HG03442 (cell line): ENCODE results near the gene GABARAPL2.
"Not testable (repeated sequence)": the region's sequence is repeated elsewhere in the genome, so short reads cannot be mapped to it uniquely, and the experiment has no call there.

ENCODE experiments used
- ATAC-seq: cut with Tn5 transposase; IDR thresholded peaks from one replicate; pipeline ENCODE4 v1.9.1; 2021; ENCODE audit warnings: mild to moderate bottlenecking, moderate library complexity; ENCODE audit not compliant: unreplicated experiment

The GABARAPL2 gene

DNA sequence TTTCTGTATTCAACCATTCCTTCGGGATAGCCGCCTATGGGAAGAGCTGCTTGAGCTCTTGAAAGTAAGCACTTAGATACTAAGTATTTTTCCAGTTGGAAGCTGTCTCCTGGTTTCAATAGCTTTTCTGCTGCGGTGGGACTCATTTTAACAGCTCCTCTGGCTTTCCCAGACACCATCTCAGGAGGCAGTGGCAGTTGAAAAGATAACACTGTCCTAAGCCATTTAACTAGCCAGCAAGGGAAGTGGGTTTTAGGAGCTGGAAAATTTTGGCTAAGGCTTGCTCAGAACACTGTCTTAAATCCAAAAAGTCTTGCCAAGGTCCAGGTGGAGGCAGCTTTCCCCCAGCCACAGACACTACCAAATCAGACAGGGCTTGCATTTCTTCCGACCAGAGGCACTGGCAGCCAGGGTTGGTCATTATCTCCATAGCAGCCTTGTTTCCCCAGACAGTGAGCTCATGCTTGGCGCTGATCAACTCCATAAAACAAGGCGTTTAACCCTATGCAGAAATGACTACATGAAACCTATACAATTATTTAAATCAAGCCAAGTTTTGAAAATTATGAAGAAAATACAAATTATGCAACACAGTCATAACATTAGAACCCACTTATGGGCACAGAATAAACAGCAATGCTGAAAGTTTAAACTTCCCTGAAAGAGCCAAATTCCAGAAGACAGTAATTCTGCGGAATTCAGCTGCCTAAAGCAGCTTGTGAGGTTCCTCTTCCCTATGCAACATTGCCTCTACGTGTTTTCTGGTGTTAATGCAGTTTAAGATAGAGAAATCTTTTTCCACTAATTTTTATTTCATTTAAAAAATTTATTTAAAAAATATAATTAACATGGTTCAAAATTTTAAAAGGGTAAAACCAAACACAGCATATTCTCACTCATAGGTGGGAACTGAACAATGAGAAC, 25.0 kb downstream of the GABARAPL2 start:
- no peak for ATAC-seq

DNA sequence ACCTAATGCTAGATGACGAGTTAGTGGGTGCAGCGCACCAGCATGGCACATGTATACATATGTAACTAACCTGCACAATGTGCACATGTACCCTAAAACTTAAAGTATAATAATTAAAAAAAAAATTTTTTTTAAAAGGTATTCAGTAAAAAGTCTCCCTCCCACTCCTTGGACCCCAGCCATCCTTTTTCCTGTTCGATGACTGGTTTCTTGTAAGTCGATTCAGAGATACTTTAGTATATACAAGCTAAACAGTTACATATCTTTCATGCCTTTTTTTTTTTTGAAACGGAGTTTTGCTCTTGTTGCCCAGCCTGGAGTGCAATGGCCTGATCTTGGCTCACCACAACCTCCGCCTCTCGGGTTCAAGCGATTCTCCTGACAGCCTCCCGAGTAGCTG, 25.7 kb downstream of the GABARAPL2 start:
- ATAC-seq, result not testable (repeated sequence)

DNA sequence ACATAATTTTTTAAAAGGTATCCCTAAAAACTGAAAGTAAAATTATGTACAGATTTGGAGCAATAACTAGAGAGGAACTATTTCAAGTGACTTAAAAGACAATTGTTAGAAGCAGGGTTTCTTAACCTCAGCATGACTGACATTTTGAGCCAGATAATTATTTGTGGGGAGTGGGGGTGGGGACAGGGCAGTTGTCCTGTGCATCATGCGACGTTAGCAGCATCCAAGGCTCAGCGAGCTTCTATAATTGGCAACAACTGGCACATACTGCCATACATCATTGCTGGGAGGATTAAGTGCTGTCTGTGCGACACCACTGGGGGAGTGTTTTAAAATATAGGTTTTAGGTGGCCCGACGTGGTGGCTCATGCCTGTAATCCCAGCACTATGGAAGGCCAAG, 27.1 kb downstream of the GABARAPL2 start:
- no peak for ATAC-seq

DNA sequence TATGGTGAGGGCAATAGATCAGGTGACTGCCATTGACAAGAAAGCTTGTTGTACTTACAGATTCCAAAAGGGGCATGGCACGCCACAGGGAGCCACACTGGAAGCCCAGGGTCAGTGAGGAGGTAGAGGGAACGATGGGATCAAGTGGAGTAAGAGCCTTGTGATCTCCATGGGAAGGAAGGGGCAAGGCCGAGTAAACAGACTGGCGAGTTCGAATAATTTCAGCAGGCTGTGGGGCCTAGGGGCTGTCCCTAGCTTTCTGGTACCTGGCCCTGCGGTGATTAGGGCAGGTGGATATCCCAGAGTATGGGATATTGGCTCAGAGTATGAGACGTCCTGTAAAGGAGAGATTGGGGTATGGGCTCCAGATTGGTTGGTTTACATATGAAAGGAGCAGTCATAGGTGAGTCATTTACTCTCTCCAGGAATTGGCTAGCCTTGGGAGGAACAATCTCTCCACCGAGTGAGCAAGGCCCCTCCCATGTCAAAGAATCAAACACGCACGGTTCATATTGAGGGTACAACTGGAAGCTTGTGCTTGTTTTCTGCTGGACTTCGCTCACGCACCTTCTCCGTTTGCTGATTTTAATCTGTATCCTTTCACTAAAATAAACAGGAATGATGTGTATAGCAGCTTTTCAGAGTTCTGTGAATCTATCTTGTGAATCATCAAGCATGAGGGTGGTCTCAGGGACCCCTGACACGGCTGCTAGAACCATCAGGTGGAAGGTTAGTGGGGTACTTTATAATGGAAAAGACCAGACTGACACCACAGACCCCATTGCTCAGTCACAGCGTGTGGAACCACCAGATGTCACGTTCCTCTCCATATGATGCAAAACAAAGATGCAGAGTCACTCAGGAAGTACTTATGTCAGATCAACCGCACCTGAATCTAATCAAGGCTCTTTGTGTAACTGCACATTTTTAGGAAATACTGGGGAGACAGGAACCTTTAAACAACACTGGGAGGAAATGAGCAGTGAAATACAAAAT, 27.9 kb downstream of the GABARAPL2 start:
- no peak for ATAC-seq

DNA sequence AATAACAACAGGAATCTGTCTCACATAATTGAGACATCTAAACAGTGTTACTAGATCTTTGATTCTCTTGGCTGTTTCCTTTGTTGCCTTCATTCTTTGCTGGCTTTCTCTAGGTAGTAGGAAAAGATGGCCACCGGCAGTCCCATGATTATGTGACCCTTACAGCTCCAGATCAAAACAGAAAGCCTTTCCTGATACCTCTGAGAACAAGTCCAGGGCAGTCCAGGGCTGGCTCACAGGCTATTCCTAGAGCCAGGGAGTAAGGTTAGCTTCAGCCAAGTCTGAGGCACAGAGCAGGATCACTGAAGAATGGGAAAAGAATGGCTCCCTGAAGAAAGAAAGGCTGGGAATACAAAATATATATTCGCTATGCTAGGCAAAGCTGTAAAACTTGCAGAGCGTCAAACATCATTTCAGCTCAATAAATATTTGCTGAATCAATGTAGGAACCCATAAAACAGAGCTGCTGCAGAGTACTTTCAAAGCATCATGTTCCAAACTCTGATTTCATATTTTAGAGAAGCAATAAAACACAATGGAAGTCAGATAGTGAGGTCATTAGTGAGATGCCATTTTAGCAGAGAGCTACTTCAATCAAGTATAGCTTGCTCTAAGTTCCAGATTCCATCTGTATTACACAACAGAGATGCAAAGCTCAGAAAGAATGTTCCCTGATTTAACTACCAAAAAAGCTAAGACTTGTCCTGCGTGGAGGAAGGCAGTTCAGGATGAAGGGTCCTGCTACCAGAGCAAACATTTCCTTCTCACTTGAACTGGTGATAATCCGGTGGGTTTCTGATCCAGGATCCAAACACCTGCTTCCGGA, 33.5 kb downstream of the GABARAPL2 start:
- no peak for ATAC-seq

DNA sequence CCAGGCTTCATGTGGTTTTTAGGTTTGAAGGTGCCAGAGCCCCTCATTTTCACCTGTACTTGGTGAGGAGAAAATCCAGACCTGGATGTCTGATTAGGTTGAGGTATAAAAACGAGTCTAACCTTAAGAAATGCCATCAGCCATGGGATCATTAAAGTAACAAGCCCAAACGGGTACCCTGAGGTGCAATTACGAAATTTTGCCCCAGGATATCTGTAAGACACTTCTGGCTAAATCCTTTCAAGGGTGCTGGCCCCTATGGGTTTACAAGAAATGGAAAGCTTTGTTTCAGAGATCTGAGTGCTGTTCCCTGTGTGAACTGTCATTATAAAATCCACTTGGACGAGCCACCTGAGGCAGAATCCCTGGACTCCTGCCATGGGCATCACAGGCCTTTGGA, 37.1 kb downstream of the GABARAPL2 start:
- ATAC-seq, result no peak

DNA sequence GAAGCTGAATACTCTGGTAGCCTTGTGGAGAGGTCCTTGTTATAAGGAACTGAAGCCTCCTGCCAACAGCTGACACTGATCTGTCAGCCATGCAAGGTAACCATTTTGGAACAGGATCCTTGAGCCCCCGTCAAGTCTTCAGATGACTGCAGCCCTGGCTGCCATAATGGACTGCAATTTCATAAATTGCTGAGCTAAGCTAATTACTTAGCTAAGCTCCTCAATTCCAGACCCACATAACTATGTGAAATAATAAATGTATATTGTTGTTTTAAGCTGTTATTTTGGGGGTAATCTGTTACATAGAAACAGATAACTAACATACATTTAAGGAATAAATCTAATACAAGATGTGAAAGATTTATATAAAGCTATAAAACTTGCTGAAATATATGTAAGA, 40.3 kb downstream of the GABARAPL2 start:
- ATAC-seq, result no peak

DNA sequence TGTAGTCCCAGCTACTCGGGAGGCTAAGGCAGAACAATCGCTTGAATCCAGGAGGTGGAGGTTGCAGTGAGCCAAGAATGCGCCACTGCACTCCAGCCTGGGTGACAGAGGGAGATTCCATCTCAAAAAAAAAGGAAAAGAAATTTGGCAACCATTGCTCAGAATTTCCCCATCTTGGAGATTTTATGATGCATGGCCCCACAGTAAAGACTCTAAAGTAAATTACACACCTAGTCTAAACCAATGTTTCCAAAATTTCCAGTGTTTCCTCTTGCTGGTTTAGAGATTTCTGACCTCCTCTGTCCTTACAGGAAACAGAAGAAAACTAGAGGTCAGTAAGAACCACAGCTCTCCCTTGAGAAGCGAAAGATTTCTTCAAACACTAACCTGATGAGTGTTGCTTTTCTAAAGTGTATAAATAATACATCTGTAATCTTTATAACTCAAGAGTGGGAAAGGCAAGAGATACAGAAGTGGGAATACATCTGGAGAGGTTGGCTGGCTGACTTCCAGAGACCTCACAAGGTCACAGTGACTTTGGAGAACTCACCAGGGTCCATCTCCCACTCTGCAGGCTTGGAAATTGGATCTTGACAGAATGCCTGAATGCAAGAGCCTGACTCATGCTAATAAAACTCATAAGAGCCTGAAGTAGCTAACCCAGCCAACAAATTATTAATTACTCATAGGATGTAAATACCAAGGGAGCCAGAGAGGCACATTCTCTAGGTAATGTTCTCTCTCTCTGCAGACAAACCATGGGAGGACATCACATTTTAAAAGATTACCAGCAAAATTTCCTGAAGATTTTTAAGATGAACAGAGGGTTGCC, 48.1 kb downstream of the GABARAPL2 start:
- no peak for ATAC-seq

DNA sequence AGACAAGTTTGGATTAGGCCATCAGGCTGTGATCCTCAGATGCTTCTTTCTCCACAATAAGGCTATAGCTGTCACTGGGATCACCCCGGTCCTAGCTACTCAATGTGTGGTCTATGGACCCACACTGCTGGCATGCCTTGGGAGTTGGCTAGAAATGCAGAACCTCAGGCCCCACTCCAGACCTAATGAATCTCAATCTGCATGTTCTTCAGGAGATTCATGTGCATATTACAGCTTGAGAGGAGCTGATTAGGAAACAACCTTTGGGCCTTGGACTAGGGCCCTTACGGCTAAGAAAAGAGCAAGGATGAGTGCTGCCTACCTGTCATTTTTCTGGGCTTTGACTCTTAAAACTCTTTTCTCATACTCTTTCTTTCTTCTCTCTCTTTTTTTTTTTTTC, 49.4 kb downstream of the GABARAPL2 start:
- ATAC-seq, result no peak

DNA sequence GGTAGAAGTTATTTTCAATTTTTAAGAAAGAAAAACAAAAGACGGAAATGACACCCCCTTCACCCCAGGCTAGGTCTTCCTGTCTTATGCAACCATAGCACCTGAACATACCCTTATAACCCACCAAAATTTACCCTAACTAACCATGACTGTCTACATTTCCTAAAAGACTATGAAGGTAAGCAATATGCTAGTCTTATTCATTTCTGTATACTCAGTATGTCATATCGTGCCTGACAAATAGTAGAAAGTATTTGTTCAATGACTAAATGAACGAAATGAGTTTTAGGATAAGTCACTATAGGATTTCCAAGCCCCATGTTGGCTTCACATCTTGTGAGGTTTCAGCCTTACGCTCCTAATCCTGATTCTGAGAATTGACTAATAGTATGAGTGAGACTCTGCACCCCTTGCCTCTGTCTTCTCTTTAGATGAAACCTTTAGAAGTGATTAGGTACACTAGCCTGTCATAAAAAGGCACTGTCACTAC, 50.4 kb downstream of the GABARAPL2 start:
- no peak for ATAC-seq

DNA sequence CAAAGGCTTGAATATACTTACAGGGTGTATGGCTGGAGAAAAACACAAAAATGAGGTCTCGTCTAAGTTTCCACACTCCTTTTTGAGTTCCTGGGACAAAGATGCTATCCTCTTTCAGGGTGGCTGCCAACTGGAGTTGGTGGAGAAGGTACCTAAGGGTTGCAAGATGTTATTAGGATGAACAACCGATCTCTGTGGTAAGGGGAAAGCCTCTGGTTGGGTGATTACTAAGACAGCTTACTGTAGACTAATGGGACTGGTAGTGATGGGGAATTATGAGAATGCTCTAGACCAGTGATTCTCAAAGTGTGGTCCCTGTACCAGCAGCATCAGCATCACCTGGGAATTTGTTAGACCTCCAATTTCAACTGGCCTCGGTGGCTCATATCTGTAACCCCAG, 50.9 kb downstream of the GABARAPL2 start:
- ATAC-seq, result no peak

DNA sequence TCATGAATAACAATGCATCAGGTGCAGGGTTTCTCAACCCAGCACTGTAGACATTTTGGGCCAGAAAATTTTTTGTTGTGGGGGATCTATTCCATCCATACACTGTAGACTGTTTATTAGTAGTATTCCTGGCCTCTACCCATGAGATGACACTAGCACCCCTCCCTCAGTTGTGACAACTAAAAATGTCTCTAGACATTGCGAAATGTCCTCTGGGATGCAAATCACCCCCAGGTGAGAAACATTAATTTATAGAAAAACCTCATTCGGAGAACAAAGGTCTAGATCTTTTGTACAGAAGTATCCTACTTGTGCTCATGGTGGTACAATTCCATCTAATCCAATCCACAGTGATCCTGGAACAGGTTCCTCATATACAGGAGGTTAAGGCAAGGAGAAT, 52.6 kb downstream of the GABARAPL2 start:
- ATAC-seq, result no peak

DNA sequence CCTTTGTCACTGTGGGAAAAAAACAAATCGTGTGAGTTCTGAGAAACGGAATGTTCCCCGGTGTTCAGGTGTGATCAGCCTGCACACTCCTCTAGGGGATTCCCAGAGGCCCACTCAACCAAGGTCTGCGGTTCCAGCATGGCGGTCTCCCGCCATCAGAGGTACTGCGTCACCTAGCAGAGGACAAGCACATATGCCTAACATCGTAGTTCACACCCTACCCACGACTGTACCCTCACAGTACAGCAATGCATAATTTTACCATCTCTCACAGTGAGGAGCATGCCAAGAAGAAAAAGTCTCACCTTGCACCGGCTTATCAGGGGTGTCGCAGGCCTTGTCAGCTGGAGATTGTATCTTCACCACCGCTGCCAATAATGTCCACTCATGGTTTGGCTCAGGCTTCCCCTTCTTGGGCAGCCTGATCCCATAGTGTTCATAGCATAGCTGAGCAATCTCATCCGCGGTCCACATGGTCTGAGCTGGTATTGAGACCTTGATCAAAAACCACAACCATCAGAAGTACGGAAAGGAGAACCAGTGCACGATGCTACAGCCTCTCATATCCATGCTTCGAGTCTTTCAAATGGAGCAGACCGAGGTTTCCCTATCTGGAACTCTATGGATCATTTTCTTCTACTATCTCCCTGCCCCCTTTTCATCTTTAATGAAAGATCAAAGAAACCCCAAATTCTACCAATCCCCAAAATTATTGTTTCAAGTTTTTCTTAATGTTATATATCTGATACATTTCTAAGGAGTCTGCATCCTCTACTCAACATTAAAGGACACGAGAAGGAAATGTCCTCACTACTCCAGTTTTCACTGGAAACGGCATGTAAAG, 54.4 kb downstream of the GABARAPL2 start:
- no peak for ATAC-seq

DNA sequence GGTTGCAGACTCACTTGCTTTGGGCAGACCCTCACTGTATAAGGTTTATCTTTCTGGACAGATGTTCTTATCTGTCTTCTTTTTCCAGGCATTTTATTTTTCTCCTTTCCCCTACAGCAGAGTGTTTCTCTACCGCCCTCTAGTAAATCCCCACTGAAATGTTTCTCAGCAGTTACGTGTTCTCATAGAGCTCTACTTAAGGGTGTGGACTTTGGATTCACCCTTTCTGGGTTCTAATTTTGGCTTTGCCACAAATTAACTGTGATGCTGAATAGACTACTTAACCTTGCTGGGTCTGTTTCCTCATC, 54.9 kb downstream of the GABARAPL2 start:
- no peak for ATAC-seq

DNA sequence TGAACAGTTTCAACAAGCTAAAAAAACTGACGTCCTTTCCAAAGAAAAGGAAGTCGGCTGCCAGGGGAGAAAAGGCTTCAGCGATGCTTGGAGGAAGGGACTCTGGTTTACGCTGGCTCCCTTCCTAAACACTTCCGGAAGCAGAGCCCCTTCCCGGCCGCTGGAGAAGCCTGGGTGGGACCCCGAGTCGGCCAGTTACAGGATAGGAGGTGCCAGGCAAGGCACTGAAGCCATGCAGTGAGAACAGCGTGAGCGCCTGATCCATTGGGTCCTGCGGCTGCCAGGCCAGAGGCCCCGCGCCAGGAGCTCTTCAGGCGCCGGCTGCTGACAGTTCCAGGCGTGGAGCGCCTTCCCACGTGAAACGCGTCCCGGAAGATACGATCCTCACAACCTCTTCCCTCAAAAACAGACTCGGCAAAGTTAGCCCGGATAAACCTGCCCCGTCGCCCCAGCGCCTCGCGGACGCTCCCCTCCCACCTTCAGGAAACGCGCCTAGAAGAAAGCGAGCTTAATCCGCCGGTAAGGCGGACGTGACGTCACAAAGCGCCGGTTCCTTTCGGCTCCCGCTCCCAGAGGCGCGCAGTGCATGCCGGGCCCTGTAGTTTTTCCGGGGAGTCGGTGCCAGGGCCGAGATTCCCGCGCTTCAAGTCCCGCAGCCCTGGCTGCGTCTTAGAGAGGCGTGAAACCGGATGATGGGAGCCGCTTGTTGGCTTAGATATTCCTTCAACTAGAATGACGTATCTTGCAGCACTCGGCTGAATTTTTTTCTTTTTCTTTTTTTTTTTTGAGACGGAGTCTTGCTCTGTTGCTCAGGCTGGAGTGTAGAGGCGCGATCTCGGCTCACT, 56.8 kb downstream of the GABARAPL2 start, which contains the start of gene ADAT1:
Gene ADAT1 (minus strand): TSS at position 521 of the 845 bp plus-strand sequence. CDS start 2,482 bp downstream, outside the sequence.
- ATAC-seq, result peak; percentile 92

DNA sequence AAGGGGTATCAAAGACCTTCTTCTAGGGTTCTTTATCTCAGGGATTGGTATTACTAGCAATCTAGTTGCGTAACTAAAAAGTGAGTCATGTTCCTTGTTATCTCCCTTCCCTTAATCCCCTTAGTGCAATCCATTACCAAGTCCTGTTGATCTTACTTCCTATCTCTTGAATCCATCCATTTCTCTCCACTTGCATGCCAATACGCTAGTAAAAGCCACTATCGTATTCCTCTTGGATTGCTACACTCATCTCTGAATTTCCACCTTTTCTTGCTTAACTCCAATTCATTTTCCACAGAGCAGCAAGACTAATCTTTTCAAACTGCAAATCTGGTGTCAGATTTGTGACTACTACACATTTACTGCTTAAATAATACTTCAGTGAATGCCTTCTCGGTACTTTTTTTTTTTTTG, 58.7 kb downstream of the GABARAPL2 start:
- no peak for ATAC-seq

DNA sequence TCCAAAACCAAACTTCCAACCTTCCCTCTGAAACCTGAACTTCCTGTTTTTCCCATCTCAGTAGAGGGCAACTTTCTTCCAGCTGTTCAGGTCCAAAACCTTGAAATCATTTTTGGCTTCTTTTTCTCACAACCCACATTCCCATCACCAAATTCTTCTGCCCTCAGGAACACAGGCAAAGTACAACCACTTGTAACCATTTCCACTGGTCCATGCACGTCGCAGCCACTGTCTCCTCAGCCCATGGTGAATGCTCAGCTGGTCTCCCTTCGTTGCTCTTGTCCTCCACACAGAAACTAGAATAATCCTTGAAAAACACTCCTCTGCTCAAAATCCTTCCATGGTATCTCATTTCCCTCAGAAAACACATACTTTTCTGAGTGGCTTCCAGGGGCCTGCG, 60.6 kb downstream of the GABARAPL2 start:
- no peak for ATAC-seq
